Raji (cell line): Measurements from ENCODE around the gene CHRNA9.

Experiments used
- POLR2A ChIP-seq: IDR thresholded peaks from 2 replicates; pipeline ENCODE4 v1.6.1; 2011; ENCODE audit warnings: low read depth, low read length, control low read depth; ENCODE audit not compliant: insufficient read depth

The CHRNA9 gene

DNA sequence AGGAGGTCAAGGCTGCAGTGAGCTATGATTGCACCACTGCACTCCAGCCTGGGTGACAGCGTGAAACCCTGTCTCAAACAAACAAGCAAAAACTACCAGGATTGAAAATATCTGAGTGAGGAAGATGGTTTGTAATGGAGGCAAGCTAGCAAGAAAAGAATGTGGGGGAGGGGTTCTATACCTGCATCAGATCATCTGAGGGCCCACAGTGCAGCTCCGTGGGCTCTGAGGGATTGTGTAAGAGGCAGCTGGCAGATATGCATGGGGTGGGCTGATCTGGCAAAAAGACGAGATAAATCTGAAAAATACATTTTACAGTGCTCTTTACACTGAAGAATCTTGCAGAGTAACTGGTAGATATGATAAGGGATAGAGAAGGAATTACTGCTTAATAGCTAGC lies 28.9 kb upstream of the CHRNA9 start:
- peak; percentile 10 for TF ChIP-seq POLR2A

DNA sequence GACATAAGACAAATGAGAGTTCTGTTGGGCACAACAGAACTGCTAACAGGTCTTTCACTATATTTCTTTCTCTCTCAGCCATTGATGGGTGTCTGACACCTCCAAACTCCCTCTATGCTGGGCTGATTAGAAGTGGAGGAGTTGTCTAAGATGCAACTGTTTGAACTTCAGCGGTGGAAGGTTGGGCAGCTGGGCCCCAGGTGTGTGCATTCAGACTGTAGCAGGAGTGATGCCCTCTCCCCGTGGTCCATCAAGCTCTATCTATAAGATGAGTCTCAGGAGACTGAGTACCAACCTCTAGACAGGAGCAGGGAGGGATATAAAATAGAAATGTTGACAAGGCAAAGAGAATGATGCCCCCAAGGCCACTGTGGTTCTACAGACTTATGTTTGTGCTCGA lies 28.2 kb upstream of the CHRNA9 start:
- no peak; the same call in 1 of the 2 replicates for TF ChIP-seq POLR2A

DNA sequence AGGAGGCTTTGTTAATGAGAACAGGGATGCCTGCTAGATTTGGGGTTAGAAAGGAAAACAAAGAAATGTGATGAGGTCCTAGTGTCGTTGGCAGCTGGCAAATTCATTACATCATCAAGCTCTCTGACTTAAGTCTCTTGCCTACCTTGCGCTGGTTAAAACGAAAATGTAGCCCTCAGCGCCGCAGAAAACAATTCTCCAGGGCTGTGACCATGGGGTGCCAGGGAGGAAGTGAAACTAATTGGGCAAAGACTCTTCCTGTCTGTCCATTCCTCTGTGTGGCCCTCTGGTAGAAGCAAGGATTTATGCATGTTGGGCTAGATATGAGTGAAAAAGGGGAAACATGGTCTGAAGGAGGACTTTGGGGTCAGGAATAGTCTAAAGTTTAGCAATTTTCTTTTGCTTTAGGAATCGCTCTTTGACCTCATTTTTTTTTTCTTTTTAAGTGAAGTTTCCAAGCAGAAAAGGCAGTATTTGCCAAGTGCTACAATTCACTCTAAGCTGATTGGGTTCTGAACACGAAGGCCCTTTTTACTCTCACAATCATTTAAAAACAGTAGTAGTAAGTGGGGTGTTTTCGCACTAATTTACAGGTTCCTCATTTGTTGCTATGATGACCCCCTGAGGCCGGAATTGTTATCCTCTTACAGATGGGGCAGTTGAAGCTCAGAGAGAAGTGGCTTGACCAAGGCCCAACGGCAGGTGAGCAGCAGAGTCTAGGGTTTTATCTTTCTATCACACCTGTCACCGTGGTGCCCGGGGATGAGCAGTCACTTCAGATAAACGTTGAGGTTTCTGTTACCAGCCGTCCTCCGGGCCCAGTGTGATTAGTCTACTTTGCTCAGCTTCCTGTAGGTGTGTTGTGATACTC lies 27.3 kb upstream of the CHRNA9 start:
- peak; percentile 39 for TF ChIP-seq POLR2A

DNA sequence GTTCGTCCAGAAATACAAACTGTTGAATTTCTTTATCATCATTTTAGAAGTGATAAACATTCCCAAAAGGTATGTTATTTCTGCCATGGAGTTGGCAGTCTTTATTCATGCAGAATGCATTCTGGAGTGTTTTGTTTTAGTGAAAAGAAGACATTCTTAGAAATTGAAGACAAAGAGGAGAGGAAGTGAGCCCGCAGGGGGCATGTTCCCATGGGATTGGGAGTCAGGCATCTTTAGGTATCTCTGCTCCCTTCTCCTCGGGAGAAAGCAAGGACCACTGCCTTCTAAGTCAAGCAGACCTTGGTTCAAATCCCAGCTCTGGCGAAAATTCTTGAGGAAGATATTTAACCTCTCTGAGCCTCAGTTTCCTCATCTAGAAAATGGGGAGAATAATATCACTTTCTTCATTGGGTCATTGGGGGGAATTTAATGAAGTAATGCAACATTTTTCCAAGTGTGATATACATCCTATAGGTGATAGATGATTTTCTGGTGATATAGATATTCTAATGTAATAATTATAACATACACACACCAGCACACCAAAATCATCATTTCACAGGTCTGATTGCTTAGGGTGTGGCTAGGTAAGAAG lies 26.5 kb upstream of the CHRNA9 start:
- no peak for TF ChIP-seq POLR2A

DNA sequence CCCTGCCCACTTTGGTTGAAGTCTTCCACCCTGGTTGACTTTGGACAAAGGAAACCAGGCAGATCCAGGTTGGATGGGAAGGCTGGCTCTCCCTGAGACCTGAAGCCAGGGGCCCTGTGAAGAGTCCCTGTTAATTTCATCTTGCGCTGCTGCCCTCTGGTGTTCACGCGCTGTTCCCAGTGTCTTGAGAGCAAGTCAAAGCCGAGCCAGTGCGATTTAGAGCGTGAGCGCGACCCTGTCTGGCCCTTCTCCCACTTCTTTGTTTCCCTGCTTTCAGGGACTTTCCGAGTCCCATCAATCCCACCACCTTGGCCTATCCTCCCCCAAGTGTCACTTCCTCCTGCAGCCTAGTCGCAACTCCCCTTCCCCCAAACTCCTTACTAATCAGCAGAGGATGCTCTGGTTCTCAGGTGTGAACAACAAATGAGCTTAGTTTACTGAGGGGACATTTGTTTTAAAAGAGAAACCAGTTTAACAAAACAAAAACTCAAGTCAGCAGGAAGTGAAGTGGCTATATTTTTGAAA lies 25.8 kb upstream of the CHRNA9 start:
- peak; percentile 35; the same call in 1 of the 2 replicates for TF ChIP-seq POLR2A

DNA sequence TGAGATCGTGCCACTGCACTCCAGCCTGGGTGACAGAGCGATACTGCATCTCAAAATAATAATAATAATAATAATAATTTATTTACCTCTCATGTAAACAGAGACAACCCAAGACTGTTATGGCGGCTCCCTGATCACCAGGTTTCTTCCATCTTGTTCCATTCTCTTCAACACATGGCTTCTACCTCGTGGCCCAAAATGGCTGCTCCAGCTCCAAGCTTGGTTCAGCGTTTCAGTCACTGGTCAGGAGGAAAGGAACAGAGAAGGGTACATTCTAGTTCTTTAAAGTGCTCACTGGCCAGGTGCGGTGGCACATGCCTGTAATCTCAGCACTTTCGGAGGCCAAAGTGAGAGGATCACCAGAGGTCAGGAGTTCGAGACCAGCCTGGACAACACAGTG lies 24.9 kb upstream of the CHRNA9 start:
- no peak for TF ChIP-seq POLR2A

DNA sequence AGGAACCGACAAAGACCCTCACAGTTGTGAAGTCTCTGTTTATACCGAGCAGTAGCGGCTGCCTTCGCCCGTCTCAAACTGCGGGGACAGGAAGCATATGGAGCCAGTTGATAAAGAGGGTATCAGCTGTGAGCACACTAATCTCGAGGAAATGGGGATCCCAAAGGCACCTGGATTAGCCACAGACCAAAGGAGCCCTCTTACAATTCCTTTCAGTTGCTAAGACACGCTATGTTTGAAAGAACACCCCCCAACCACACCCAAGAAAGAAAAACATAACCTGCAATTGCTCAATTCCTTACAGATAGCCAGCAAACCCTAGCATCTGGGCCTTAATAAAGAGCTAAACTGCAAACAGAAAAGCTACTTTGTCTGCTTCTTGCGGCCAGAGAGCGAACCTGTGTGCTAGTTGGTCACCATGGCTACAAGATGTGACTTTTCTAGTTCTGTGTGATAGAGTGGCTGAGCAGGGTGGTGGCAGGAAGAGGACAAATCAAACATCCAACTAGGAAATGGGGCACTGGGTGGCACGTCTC lies 23.3 kb upstream of the CHRNA9 start:
- TF ChIP-seq POLR2A, result no peak

DNA sequence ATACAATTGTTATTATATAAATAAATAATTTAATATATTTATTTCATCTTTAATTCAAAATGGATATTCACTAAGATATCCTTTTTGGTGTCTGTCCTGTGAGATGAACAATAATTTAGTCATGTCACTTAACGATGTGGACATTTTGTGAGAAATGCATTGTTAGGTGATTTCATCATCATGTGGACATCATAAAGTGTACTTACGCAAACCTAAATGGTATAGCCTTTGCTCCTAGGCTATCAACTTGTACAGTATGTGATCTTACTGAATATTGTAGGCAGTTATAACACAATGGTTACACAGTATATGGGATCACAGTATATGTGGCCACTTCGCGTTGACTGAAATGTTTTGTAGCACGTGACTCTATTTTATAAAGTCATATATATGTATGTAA lies 20.2 kb upstream of the CHRNA9 start:
- TF ChIP-seq POLR2A, result no peak

DNA sequence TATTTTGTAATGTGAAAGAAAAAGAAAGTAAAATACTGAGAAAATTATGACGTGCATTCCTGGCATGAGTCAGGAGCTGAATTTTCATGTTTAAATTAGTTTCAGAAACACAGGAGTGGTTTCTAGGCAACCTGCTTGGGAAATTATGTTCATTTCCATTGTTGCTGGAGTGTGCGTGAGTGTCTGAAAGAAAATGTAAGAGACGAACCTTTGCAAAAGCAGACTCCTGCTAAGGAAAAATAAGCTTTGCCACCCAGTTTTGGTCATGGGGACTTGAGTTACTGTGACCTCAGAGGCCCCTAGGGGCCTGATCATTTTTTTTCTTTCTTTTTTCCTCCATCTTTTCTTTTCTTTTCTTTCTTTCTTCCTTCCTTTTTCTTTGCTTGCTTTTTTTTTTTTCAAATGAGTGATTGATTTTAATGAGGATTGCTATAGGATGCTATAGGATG lies 18.8 kb upstream of the CHRNA9 start:
- TF ChIP-seq POLR2A, result no peak

DNA sequence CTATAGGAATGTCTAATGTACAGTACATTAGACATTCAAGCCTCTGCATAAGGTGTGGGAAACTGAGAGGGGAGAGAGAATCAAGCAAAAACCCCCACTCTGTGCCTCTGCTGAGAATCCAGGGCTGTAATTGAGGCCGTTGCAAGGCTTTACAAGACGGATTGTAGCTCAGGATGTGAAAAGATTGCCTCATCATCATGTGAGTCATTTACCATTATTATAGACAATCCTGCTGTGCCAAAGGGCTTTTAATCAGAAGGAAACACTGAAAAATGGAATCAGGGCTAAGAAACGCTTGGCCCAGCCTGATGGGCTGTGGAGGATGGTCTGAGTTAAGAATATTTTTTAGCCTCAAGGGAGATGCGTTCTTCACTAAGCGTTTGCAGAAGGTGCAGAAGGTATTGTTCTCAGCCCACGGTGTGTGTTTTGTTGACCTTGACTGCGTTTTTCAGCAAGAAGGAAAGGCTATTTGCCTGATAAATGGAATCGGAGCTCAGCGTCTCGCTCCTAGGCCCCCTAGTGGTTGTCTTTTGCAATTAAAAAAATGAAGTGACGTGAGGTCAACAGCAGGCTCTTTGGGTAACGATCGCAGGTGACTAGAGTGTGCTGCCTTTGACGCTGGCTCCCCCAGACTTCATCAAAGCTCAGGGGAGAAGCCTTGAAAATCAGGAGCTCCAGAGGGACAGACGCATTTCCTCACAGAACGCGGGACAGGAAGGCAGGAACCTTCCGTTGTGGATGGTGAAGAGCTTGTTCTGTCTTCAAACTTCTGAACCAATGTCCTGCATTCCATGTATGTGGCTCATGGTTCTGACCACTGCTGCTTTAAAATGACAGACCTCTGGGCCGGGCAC lies 18.1 kb upstream of the CHRNA9 start:
- no peak for TF ChIP-seq POLR2A

DNA sequence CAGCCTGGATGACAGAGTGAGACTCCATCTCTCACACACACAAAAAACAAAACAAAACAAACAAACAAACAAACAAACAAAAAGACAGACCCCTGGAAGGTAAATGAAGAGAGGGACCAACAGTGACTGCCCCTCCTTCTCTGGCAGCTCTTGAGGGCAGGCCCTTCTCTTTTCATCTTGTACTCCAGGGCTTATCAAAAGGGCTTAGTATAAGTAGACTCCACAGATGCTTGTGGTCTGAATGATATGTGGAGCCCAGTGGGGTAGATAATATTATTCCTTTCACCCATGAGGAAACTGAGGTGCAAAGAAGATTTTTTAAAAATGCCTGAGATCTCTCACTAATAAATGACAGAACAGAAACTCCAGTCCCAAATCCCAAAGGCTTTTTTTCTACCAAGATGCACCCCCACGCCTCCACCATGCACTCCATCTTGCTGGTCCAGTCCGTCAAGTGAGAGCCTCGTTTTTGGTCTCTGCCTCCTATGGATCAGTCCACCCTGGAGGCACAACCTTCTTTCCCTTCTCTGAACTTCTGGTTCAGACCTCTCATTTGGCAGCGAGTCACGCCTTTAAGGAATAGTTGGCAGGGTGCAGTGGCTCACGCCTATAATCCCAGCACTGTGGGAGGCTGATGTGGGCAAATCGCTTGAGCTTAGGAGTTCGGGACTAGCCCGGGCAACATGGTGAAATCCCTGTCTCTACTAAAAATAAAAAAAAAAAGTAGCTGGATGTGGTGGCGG lies 17.0 kb upstream of the CHRNA9 start:
- no peak for TF ChIP-seq POLR2A

DNA sequence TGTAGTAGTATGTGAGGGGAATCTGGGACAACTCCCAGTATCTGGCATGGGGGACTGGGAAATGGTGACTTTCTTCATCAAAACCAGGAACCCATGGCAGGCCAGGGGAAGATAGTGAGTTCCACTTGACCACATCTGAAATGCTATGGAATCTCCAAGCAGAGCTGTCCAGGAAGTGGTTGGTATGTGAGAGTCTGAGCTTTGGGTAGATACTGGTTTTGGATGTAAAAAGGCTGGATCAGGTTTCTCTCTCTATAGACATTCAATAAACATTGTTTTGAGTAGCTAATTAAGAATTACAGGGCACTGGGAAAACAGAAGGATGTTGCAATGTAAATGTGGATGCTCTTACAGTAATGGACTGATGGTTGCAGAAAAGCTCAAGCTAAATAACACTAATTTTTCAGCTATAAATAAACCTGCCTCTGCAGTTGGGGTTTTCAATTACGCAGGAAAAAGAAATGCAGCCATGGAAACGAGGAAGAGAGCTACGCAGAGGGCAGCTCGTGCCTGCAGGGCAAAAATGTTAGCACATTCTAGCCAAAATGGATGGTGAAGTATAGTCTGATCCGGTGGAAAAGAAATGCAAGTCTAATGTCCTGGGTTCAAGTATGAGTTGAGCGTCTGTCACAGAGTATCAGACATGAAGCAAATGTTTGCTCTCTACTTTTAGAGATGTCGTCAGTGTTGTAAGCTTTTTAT lies 13.4 kb upstream of the CHRNA9 start:
- no peak for TF ChIP-seq POLR2A

DNA sequence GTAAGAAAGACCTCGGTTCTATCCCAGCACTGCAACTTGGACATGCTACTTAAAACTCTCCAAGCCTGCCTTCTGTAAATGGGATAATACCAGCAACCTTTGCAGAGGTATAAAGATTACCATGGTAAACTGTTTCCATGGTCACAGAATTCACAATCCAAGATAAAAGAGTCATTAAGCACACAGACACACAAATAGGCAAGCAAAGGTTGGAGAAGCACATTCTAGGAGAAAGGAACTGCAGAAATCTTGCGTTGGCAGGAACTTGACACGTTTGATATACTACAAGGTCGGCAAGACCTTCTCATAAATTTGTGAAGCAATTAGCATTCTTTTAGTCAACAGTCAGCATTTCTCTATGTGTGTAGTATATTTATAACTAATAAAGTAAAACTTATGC lies 12.3 kb upstream of the CHRNA9 start:
- TF ChIP-seq POLR2A, result no peak

DNA sequence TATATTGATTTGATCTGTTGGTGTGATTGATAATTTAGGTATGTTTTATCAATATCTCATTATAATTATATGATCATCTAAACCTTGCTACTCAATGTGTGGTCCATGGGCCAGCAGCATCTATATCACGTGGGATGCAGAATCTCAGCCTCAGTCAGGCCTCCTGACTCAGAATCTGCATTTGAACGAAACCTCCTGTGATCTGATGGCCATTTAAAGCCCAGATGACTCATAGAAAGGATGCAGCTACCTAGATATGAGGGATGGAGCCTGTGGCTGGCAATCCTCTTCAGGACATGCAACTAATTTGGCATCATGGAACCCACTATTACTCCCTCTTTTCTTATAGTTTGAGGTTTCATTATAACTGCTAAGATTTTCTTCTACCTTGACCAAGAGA lies 11.3 kb upstream of the CHRNA9 start:
- TF ChIP-seq POLR2A, result no peak

DNA sequence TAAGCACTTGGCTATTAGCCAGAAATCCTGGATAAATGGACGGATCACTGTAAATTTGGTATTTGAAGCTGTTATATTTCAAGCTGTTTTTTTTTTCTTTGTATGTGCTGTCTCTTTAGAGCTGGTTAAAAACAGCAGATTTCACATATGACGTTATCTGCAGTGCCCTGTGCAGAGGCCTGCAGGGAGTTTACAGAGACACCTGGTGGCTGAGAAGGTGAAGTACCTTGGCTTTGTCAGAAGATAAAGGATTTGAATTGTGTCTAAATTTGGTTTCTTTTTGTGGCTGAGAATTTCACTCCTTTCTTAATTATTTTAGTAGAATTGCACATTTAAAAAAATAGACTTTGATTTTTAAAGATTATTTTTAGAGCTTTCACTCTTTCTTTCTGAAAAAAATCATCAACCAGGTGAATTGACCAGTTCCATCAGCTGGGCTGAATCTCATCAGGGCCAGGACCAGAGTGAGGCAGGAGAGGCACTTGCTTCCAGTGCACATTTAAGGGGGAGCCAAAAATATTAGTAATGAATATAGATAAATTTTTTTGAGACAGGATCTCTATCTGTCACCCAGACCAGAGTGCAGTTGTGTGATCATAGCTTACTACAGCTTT lies 9.6 kb upstream of the CHRNA9 start:
- no peak for TF ChIP-seq POLR2A
